ENCODE results near the gene ZNF70. TPM values are rescaled to one million over a fixed set of nuclear protein-coding genes. Genes with fewer than 3 reads are reported as not detected.

Gene ZNF70
- total and polyA plus RNA-seq, 2 of the 13 experiments (the other 11 are each of a cell fraction or from before 2014, with no cell fraction given), result 0.62 to 3.6 TPM

DNA sequence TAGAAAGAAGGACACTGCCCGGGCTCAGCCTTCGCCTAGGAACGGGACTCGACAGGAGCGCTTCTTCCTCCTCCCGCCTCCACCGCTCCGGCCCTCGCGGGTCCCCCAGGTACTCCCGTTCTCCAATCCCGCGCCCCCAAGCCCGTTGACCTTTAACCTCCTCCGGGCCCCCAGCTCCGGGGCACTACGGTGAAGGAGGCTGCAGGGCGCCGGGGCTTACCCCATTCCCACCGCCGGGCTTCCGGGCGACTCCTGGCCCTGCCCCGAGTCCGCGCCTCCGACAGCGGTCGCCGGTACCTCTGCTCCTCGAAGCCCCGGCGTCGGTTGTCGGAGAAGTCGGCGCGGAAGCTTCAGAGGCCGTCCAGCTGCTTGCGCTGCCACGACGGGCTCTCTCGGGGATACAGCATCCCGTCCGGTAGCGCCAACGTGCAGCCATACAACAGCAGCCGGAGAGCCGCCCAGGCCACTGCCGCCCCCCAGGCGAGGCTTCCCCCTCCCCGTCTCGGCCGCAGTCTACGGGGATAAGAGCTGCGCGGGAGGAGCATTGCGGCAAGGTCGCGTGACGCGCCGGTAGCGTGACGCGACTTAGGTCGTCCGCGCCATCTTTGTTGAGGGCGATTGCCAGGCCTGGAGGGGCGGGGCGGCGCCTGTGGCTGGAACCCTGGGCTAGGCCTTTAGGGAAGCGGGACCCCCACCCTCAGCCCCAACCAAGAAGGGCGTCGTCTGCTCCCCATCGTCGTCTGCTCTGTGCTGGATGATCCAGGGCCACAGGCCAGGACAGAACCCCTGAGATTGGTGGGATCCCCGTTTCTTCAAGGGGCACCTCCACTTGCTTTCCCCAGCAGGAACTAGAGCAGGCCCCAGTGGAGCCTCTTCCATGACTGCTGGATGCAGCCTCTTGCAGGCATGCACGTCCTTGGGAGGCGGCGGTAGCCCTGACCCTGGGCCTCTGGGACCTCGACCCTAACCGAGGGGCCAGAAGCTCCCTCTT, 33.8 kb downstream of the ZNF70 start (continued):
- TF ChIP-seq ZNF776 (CRISPR knock-in tag; IDR thresholded peaks at IDR 0.05) (peak; percentile 60; the same call in 1 of the 2 replicates), BHLHE40 (IDR thresholded peaks at IDR 0.05; ENCODE audit: low read length) (peak; percentile 89), ONECUT2 (CRISPR knock-in tag; IDR thresholded peaks at IDR 0.05) (no peak), HCFC1 (IDR thresholded peaks at IDR 0.05; ENCODE audit: low read depth, low read length) (peak; percentile 79), IKZF4 (CRISPR knock-in tag; IDR thresholded peaks at IDR 0.05; ENCODE audit: borderline replicate concordance, low read depth, not compliant biosample characterization) (no peak), KDM2A (CRISPR knock-in tag; IDR thresholded peaks at IDR 0.05; ENCODE audit: borderline replicate concordance, low read depth) (peak; percentile 95), ZMYM4 (CRISPR knock-in tag; IDR thresholded peaks at IDR 0.05) (peak; percentile 88), PHF20 (CRISPR knock-in tag; IDR thresholded peaks at IDR 0.05) (peak; percentile 80), KMT2B (CRISPR knock-in tag; IDR thresholded peaks at IDR 0.05) (peak; percentile 87), ZNF572 (CRISPR knock-in tag; IDR thresholded peaks at IDR 0.05) (no peak), PRMT3 (CRISPR knock-in tag; IDR thresholded peaks at IDR 0.05; ENCODE audit: borderline replicate concordance, low read depth) (no peak), HNRNPK (IDR thresholded peaks at IDR 0.05; ENCODE audit: low read depth, low read length, poor library complexity, severe bottlenecking) (peak; percentile 29), KDM1A (CRISPR knock-in tag; IDR thresholded peaks at IDR 0.05) (no peak), ZNF552 (CRISPR knock-in tag; IDR thresholded peaks at IDR 0.05; ENCODE audit: borderline replicate concordance) (0 out of 2 replicates have a peak, but pooled peaks have one; percentile 35), ZFP62 (CRISPR knock-in tag; IDR thresholded peaks at IDR 0.05) (no peak), ZFP41 (CRISPR knock-in tag; IDR thresholded peaks at IDR 0.05; ENCODE audit: borderline replicate concordance) (no peak), SATB2 (CRISPR knock-in tag; IDR thresholded peaks at IDR 0.05) (no peak)
- TF ChIP-seq, protein P1, sequence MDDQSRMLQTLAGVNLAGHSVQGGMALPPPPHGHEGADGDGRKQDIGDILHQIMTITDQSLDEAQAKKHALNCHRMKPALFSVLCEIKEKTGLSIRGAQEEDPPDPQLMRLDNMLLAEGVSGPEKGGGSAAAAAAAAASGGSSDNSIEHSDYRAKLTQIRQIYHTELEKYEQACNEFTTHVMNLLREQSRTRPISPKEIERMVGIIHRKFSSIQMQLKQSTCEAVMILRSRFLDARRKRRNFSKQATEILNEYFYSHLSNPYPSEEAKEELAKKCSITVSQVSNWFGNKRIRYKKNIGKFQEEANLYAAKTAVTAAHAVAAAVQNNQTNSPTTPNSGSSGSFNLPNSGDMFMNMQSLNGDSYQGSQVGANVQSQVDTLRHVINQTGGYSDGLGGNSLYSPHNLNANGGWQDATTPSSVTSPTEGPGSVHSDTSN (CRISPR knock-in tag; IDR thresholded peaks at IDR 0.05; ENCODE audit: borderline replicate concordance), result no peak
- TF ChIP-seq, protein P2, sequence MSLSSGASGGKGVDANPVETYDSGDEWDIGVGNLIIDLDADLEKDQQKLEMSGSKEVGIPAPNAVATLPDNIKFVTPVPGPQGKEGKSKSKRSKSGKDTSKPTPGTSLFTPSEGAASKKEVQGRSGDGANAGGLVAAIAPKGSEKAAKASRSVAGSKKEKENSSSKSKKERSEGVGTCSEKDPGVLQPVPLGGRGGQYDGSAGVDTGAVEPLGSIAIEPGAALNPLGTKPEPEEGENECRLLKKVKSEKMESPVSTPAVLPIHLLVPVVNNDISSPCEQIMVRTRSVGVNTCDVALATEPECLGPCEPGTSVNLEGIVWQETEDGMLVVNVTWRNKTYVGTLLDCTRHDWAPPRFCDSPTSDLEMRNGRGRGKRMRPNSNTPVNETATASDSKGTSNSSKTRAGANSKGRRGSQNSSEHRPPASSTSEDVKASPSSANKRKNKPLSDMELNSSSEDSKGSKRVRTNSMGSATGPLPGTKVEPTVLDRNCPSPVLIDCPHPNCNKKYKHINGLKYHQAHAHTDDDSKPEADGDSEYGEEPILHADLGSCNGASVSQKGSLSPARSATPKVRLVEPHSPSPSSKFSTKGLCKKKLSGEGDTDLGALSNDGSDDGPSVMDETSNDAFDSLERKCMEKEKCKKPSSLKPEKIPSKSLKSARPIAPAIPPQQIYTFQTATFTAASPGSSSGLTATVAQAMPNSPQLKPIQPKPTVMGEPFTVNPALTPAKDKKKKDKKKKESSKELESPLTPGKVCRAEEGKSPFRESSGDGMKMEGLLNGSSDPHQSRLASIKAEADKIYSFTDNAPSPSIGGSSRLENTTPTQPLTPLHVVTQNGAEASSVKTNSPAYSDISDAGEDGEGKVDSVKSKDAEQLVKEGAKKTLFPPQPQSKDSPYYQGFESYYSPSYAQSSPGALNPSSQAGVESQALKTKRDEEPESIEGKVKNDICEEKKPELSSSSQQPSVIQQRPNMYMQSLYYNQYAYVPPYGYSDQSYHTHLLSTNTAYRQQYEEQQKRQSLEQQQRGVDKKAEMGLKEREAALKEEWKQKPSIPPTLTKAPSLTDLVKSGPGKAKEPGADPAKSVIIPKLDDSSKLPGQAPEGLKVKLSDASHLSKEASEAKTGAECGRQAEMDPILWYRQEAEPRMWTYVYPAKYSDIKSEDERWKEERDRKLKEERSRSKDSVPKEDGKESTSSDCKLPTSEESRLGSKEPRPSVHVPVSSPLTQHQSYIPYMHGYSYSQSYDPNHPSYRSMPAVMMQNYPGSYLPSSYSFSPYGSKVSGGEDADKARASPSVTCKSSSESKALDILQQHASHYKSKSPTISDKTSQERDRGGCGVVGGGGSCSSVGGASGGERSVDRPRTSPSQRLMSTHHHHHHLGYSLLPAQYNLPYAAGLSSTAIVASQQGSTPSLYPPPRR (CRISPR knock-in tag; IDR thresholded peaks at IDR 0.05; ENCODE audit: borderline replicate concordance), result no peak
- TF ChIP-seq, protein P3, sequence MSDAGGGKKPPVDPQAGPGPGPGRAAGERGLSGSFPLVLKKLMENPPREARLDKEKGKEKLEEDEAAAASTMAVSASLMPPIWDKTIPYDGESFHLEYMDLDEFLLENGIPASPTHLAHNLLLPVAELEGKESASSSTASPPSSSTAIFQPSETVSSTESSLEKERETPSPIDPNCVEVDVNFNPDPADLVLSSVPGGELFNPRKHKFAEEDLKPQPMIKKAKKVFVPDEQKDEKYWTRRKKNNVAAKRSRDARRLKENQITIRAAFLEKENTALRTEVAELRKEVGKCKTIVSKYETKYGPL (CRISPR knock-in tag; IDR thresholded peaks at IDR 0.05), result 0 out of 2 replicates have a peak, but pooled peaks have one; percentile 34
- TF ChIP-seq, protein P4, sequence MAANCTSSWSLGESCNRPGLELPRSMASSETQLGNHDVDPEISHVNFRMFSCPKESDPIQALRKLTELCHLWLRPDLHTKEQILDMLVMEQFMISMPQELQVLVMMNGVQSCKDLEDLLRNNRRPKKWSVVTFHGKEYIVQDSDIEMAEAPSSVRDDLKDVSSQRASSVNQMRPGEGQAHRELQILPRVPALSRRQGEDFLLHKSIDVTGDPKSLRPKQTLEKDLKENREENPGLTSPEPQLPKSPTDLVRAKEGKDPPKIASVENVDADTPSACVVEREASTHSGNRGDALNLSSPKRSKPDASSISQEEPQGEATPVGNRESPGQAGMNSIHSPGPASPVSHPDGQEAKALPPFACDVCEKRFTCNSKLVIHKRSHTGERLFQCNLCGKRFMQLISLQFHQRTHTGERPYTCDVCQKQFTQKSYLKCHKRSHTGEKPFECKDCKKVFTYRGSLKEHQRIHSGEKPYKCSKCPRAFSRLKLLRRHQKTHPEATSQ (CRISPR knock-in tag; IDR thresholded peaks at IDR 0.05; ENCODE audit: borderline replicate concordance), result peak; percentile 66; the same call in 1 of the 2 replicates
